ENCODE data around the gene CCL24.

Gene CCL24

GRCh38 chr7:75815418-75816064 lies 1.9 kb upstream of the CCL24 start:
- Histone ChIP-seq H3K4me2 (ENCODE audit: low read length) (no peak overlapping the region), H3K79me2 (ENCODE audit: control insufficient read depth, low read length) (no peaks in the 10 kb centered on the region), H4K20me1 (ENCODE audit: control insufficient read depth, insufficient read depth, low read depth, low read length) (no peaks in the 10 kb centered on the region), H3F3A (ENCODE audit: control insufficient read depth, insufficient read depth) (no peaks in the 10 kb centered on the region), H3K27ac (ENCODE audit: low read depth, low read length) (no peak overlapping the region), H3K27me3 (ENCODE audit: control insufficient read depth, low read length) (peaks cover 10% of the 10 kb centered on the region; the same call in 1 of the 2 replicates), H3K36me3 (ENCODE audit: control insufficient read depth, low read length) (no peaks in the 10 kb centered on the region), H3K4me3 (ENCODE audit: low read length) (no peak overlapping the region), H3K4me1 (ENCODE audit: control insufficient read depth, low read length) (peaks cover 8% of the 10 kb centered on the region), H3K9me3 (ENCODE audit: control insufficient read depth, insufficient read depth, low read length) (no peaks in the 10 kb centered on the region), H3K9me2 (replicated peaks; ENCODE audit: control insufficient read depth, low read length) (no peaks in the 10 kb centered on the region)
- TF ChIP-seq EZH2phosphoT487 (IDR thresholded peaks at IDR 0.05; ENCODE audit: borderline replicate concordance, low read length) (no peak), CTCF (IDR thresholded peaks at IDR 0.05; ENCODE audit: low read depth, low read length, poor library complexity, severe bottlenecking) (no peak)

- H3K79me2 ChIP-seq (ENCODE audit: control insufficient read depth, low read length): no peaks in the 10 kb centered on the region
- H3K9me3 ChIP-seq (ENCODE audit: control insufficient read depth, insufficient read depth, low read length): no peaks in the 10 kb centered on the region
- H3K27me3 ChIP-seq (ENCODE audit: control insufficient read depth, low read length): peaks cover 10% of the 10 kb centered on the region; the same call in 1 of the 2 replicates
- no peaks in the 10 kb centered on the region for H3F3A ChIP-seq (ENCODE audit: control insufficient read depth, insufficient read depth)
- H3K4me2 ChIP-seq (ENCODE audit: low read length): no peak overlapping the region
- H3K4me3 ChIP-seq (ENCODE audit: low read length): no peak overlapping the region
- no peak overlapping the region for H3K27ac ChIP-seq (ENCODE audit: low read depth, low read length)
- TF ChIP-seq EZH2phosphoT487 (IDR thresholded peaks at IDR 0.05; ENCODE audit: borderline replicate concordance, low read length) (no peak), CTCF (IDR thresholded peaks at IDR 0.05; ENCODE audit: low read depth, low read length, poor library complexity, severe bottlenecking) (no peak)
- H3K4me1 ChIP-seq (ENCODE audit: control insufficient read depth, low read length): peaks cover 4% of the 10 kb centered on the region
- no peaks in the 10 kb centered on the region for H3K36me3 ChIP-seq (ENCODE audit: control insufficient read depth, low read length)
- H4K20me1 ChIP-seq (ENCODE audit: control insufficient read depth, insufficient read depth, low read depth, low read length): no peaks in the 10 kb centered on the region
- H3K9me2 ChIP-seq (replicated peaks; ENCODE audit: control insufficient read depth, low read length): no peaks in the 10 kb centered on the region
Measured at GRCh38 chr7:75814407-75814947, 871 bp upstream of the CCL24 start.

GRCh38 chr7:75813084-75813483 lies 522 bp downstream of the CCL24 start:
- H3K4me2 ChIP-seq (ENCODE audit: low read length): no peak overlapping the region
- H3K36me3 ChIP-seq (ENCODE audit: control insufficient read depth, low read length): no peaks in the 10 kb centered on the region
- peaks cover 4% of the 10 kb centered on the region; the same call in 1 of the 2 replicates for H3K4me1 ChIP-seq (ENCODE audit: control insufficient read depth, low read length)
- no peaks in the 10 kb centered on the region for H3F3A ChIP-seq (ENCODE audit: control insufficient read depth, insufficient read depth)
- no peaks in the 10 kb centered on the region for H3K9me2 ChIP-seq (replicated peaks; ENCODE audit: control insufficient read depth, low read length)
- H3K79me2 ChIP-seq (ENCODE audit: control insufficient read depth, low read length): no peaks in the 10 kb centered on the region
- TF ChIP-seq CTCF (IDR thresholded peaks at IDR 0.05; ENCODE audit: low read depth, low read length, poor library complexity, severe bottlenecking): no peak
- no peak for TF ChIP-seq EZH2phosphoT487 (IDR thresholded peaks at IDR 0.05; ENCODE audit: borderline replicate concordance, low read length)
- H3K4me3 ChIP-seq (ENCODE audit: low read length): no peak overlapping the region
- H3K27me3 ChIP-seq (ENCODE audit: control insufficient read depth, low read length): peaks cover 8% of the 10 kb centered on the region; the same call in 1 of the 2 replicates
- H3K9me3 ChIP-seq (ENCODE audit: control insufficient read depth, insufficient read depth, low read length): no peaks in the 10 kb centered on the region
- no peak overlapping the region for H3K27ac ChIP-seq (ENCODE audit: low read depth, low read length)
- H4K20me1 ChIP-seq (ENCODE audit: control insufficient read depth, insufficient read depth, low read depth, low read length): no peaks in the 10 kb centered on the region

All from DOHH2 (cell line).